OCI-LY1 (cell line): Measurements from ENCODE around the gene PSAPL1.

ENCODE experiments used
- CTCF ChIP-seq: fragments of 200-600 bp; sonication (generic), shearing (Covaris generic); IDR thresholded peaks from 2 replicates; pipeline ENCODE4 v1.5.1; 2017; ENCODE audit warnings: mild to moderate bottlenecking, antibody characterized with exemption, low read length, moderate library complexity, mixed read lengths
- EZH2 ChIP-seq: fragments of 200-600 bp; sonication (generic), shearing (Covaris generic); IDR thresholded peaks from 2 replicates; pipeline ENCODE4 v1.8.0; 2017; ENCODE audit warnings: borderline replicate concordance, mixed run types, mild to moderate bottlenecking, antibody characterized with exemption, low read length, moderate library complexity, mixed read lengths

GRCh38 chr4:7430368-7430964 is 4.3 kb downstream of the PSAPL1 start:
- no peak for TF ChIP-seq CTCF
- no peak for TF ChIP-seq EZH2
